CD4-positive, alpha-beta T cell treated with Interleukin-2 at 100 ng/mL for 4 hours (primary cell): ENCODE measurements around the gene ACAA1.
"Not testable (repeated sequence)": the region's sequence is repeated elsewhere in the genome, so short reads cannot be mapped to it uniquely, and the experiment has no call there.

Experiments used
- DNase-seq: peaks from one replicate; pipeline ENCODE4 v3.0.0-alpha.2; 2020; ENCODE audit warnings: low spot score

The ACAA1 gene

DNA sequence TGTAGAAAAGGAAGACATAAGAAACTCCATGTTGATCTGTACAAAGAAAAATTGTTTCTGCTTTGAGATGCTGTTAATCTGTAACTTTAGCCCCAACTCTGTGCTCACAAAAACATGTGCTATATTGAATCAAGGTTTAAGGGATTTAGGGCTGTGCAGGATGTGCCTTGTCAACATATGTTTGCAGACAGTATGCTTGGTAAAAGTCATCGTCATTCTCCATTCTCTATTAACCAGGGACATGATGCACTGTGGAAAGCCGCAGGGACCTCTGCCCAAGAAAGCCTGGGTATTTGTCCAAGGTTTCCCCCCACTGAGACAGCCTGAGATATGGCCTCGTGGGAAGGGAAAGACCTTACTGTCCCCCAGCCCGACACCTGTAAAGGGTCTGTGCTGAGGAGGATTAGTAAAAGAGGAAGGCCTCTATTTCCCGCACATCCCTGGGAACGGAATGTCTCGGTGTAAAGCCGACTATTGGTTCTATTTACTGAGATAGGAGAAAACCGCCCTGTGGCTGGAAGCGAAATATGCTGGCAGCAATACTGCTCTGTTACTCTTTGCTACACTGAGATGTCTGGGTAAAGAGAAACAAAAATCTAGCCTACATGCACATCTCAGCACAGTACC lies 2.3 kb downstream of the ACAA1 start:
- not testable (repeated sequence) for DNase-seq

- no peak for DNase-seq
Measured at GRCh38 chr3:38133557-38134405, 3.1 kb downstream of the ACAA1 start.

DNA sequence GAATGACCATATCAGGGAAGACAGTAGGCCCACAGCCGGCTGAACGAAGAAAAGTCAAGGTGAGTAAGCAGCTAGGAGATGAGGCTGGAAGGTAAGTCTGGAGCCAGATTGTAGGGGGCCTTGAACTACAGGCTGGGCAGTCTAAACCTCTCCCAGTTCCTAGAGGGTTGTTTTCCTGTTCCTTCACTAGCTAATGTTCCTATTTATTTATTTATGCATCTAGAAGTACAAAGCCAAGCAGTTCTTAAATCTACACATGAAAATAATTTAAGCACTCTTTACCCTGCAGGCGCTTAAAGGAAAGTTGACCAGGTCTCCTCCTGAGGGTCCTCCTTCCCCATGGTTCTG lies 3.7 kb downstream of the ACAA1 start:
- DNase-seq: no peak

DNA sequence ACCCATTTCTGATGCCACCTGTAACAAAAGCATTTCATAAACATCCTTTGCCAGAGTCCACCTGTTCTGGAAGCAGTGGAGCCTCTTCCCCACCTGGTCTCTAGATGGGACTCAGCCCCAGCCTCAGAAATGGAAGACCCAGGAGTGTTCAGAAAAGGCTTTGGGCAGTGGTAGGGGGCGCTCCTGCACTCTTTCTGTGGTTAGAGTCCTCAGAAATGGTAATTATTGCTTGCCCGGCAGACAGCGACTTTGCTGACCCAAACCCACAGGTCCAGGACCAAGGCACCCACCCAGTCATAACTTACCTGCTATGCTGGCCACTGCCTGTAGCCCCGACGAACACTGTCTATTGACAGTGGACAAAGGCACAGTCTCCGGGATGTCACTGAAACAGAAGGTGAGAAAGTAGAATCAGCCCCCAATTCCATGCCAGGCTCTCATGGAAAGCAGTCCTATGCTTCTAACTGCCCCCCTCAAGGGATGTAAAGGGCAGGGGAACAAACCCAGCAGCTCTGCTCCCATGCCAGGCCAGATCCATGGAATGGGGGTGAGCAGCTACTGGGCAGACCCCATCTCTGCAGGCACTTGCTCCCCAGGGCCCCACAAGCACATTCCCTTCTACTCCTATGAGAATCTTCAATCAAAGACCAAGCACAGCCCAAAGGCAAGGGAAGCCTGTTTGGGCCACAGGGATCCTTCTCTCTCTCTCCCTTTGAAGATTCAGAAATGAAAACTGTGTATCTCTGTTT lies 5.1 kb downstream of the ACAA1 start:
- DNase-seq: peak; percentile 28

GRCh38 chr3:38130631-38131065 lies 6.3 kb downstream of the ACAA1 start:
- no peak for DNase-seq

- DNase-seq: no peak
Measured at GRCh38 chr3:38129058-38129457, 7.9 kb downstream of the ACAA1 start.

DNA sequence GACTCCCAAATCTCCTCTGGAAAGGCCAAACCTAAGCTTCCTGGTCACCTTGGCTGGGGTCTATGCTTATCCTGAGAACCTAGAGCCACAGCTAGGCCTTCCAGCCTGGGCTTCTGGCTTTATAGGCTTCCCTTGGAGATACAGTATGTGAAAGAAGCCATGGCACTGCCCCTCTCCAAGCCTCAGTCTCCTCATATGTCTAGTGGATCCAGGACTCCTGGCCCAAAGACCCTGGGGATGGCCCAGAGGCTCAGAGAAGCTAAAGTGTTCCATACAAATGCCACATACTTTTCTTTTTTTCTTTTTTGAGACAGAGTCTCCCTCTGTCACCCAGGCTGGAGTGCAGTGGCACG lies 8.6 kb downstream of the ACAA1 start:
- DNase-seq: no peak

DNA sequence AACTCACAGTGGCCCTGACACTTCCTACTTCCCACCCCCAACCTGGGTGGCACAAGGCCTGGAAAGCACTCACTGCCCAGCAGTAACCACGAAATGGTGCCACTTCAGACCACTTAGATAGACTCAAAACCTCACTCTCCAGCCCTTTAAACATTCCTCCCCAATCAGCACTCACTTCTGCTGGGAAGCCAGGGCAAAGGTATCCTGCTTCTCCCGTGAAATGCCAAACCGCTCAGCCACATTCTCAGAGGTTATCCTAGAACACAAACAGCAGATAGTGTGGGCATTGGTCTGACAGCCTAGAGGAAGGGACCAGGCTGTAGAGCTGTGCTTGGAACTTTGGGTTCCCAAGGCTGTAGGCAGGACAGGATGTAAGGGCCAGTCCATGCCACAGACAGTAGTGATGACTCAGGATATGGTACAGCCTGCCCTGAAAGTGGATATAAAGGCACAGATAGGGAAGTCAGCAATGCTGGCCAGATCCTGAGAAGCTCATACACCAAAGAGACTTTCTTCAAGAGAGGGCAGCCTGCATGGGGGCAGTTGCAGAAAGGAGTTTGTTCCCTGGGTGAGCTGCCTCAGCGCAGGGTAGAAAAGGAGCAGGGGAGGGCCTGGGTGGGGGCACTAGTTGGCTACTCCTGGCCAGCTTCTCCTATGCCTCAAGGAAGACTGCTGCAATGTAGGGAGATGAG lies 9.2 kb downstream of the ACAA1 start:
- DNase-seq: no peak

DNA sequence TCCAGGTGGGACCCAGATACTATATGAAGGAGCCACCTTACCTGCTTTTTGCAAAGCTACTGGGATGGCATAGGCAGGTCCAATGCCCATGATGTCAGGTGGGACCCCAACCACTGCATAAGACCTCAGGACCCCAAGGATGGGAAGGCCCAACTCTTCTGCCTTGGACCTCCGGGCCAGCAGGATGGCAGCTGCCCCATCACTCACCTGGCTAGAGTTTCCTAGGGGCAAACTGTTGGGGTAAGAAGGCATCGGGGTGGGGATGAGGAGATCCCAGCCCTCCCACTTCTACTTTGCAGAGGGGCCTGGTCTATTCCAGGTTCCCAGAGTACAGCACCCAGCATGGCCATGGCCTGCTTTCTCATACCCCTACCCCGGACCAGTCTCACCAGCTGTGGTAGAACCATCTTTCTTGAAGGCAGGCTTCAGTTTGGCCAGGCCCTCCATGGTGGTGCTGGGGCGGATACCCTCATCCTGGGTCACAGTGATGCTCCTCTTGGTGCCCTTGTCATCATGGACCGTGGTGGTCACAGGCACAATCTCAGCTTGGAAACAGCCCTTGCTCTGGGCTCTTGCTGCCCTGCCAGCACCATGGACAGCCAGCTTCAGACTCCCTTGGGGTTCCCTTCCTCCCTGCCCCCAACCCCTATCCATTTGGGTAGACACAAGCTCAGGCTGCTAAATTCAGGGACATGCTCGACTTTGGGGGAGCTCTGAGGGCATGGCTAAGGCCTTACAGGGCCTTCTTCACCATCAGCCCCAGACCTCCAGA lies 10.6 kb downstream of the ACAA1 start:
- no peak for DNase-seq

DNA sequence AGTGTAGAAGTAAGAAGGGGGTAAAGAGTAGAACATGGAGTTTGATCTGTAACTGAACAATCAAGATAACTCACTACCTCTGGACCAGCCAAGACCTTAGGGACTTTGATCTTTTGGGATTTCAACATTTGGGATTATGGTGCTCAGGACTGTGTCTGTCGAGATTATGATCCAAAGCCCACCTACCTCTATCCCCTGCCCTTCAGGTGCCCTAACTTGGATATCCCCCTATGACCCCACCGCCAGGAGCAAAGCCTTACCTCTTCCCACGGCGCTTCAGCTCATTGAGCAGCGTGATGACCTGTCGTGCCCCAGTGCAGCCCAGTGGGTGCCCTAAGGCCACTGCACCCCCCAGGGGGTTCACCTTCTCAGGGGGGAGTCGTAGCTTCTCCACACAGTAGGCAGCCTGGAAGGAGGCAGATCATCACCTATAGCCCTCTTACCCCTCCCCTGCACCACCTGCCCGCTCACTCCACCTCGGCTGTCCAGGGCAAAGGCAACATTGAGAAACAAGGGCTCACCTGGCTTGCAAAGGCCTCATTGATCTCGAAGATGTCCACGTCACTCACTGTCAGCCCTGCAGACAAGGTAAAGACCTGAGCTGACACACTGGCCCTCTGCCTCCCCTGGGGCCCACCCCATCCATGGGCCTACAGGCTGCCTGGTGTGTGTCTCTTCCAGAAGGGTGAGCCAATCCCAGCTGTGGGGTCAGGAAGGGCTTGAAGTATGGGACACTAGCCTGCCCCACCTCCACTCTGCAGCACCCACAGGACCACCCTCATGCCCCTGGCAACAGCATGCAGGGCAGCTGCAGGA lies 11.4 kb downstream of the ACAA1 start:
- no peak for DNase-seq

DNA sequence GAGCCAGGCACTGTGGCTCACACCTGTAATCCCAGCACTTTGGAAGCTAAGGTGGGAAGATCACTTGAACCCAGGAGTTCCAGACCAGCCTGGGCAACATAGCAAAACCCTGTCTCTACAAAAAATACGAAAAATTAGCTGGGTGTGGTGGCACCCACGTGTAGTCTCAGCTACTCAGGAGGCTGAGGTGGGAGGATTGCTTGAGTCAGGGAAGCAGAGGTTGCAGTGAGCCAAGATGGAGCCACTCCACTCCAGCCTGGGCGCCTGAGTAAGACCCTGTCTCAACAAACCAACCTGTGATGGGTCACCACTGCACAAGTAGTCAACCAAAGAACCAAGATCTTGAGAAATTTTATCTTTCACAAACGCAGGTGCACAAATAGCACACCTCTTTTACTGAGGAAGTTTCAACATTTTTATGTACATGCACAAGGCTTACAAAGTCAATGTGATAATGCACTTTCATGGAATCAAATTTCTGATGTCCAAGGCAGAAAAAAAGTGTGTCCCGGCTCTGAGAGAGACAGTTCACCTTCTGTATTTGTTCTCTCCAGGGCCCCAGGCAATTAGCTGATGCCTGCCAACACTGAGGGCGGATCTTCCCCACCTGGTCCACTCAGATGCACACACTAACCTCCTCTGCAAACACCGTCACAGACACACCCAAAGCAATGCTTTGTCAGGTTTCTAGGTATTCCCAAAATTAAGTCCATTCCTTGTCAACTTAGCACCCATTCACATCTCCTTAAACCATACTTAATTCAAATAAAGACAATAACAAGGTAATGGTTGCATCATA lies 12.4 kb downstream of the ACAA1 start:
- no peak for DNase-seq

DNA sequence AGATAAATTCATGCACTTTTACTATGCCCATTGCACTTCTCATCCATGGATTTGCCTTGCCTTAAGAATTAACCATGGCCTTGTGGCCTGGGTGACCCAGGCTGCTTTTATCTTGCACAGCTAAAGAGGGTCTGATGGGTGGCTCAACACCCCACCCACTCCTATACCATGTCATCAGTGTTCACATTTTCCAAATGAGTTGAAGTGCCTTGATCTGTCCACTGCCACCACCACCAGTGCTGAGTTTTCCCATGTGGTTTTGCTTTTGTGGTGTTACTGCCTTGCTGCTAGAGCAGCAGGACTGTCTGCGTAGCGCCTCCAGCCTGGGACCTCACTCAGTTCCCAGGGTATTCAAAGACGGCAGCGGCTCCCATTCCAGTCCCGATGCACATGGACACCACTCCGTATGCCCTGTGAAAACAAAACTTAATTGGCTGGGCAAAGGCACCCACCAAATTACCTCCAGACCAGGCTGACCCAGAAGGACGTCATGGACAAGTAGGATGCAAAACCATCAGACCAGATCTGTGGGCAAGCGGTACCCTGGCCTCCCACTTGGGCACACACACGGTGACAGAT lies 14.1 kb downstream of the ACAA1 start:
- DNase-seq: no peak

DNA sequence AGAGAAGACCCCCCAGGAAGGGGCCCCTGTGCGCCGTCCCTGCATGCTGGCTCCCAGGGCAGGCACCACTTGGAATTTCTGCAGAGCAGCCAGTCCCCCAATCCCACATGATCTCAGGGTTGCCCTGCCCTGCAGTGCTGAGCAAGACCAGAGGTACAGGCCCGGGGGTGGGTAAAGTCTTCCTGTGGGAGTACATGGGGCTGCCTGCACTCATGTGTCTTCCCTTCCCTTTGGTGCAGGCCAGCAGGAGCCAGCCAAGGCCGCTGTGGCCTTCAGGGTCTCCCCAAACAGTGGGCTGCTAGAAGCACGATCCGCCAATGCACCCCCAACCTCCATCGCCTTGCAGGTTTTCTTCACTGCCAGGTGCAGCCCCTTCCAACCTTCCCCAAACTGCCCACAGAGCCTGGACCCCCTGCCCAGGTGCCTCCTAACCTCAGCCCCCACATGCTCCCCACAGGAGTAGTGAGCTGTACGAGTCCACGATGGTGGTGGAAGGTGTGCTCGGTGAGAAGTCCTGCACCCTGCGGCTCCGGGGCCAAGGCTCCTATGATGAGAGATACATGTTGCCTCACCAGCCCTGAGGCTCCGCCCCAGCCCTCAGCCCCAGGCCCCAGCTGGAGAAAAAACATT lies 15.0 kb downstream of the ACAA1 start:
- DNase-seq: no peak

- DNase-seq: no peak
Measured at GRCh38 chr3:38121451-38121831, 15.5 kb downstream of the ACAA1 start.

DNA sequence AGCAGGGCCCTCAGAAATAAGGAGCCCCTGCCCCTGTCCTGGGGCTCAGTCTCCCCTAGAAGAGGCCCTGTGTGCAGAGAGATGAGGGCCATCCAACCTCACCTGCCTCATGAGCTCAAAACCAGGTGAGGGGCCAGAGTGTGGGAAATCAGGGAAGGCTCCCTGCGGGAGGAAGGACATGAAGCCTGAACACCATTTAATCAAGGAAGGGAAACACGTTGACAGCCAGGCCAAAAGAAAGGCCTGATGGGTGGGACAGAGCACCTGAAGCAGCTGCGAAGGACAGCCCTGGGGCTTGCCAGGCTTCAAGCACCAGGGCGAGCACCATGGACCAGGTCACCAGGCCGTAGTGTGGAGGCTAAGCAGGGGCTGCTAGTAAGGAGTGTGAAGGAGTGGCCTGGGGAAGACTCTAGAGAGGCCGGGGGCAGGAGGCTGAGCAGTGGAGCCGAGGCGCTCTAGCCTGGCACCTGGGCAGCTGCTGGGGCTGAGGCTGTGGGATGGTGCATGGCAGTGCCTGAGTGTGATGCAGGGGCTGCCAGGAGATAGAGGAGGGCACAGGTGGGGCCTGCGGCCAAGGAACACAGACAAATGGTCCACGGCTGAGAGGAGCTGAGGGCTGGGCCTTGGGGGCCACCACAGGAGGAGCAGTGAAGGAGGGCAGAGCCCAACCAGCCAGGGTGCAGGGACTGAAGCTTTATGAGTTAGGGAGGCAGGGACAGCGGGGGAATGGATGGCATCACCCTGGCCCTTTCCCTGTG lies 16.1 kb downstream of the ACAA1 start:
- no peak for DNase-seq

DNA sequence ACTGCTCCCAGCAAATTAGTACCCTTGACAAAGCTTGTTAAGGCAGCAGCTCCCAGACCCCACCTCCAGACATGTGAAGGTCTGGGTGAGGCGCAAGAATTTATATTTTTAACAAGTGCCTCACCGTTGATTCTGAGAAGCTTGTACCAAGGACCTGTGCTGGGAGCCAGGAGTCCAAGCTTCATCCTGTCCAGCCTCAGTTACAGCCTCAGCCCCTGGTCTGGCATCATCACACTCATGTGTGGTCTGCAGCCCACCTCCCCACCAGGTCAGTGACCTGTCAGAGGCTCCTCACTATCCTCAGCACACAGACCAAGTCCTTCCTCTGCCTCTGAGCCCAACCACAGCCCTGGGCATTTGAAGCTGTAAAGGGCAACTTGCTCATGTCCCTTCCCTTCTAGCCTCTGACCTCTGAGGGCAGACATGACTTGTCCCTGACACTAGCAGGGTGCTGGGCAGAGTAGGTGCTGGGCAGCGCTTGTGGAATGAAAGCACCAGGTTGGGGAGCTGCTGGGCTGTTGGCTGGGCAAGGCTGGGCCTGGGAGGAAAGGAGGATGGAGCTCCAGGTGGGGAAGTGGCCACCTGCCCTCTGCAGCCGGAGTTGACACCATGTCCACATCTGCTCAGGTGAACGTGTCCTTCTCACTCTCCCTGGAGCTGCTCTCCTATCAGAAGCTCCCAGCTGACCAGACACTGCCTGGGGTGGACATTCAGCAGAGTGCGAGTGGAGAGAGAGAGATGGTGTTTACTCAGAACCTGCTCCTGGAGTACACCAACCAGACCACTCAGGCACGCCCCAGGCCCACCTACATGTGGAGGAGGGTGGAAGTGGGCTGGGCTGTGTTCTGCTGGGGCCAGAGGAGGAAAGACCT lies 16.9 kb downstream of the ACAA1 start:
- no peak for DNase-seq

- no peak for DNase-seq
Measured at GRCh38 chr3:38119248-38119544, 17.7 kb downstream of the ACAA1 start.
